ENCODE data around the gene PAX3.
A peak's percentile ranks its signal among the peaks of the same experiment; 100 is the strongest.

Gene PAX3

GRCh38 chr2:222298311-222299150, at the start of gene PAX3:
TSS of gene PAX3 (minus strand) at chr2:222298998. CDS start at chr2:222298615, 383 bp downstream.
- DNase-seq (ENCODE audit: low spot score), result no peak

GRCh38 chr2:222341331-222341730, 42.5 kb upstream of the PAX3 start:
- DNase-seq (ENCODE audit: low spot score), result peak; percentile 50

- no peak for DNase-seq (ENCODE audit: low spot score)
Measured at GRCh38 chr2:222338374-222338773, 39.6 kb upstream of the PAX3 start.

- no peak for DNase-seq (ENCODE audit: low spot score)
Measured at GRCh38 chr2:222336931-222337330, 38.1 kb upstream of the PAX3 start.

GRCh38 chr2:222336442-222336841, 37.6 kb upstream of the PAX3 start:
- no peak for DNase-seq (ENCODE audit: low spot score)

- DNase-seq (ENCODE audit: low spot score), result no peak
Measured at GRCh38 chr2:222334914-222335313, 36.1 kb upstream of the PAX3 start.

- DNase-seq (ENCODE audit: low spot score), result no peak
Measured at GRCh38 chr2:222333397-222333796, 34.6 kb upstream of the PAX3 start.

GRCh38 chr2:222332116-222332515, 33.3 kb upstream of the PAX3 start:
- DNase-seq (ENCODE audit: low spot score), result no peak

GRCh38 chr2:222330910-222331309, 32.1 kb upstream of the PAX3 start:
- DNase-seq (ENCODE audit: low spot score), result no peak

GRCh38 chr2:222322236-222322635, 23.4 kb upstream of the PAX3 start:
- DNase-seq (ENCODE audit: low spot score), result no peak

GRCh38 chr2:222320436-222321395, 21.9 kb upstream of the PAX3 start:
- DNase-seq (ENCODE audit: low spot score), result peak; percentile 41

GRCh38 chr2:222319586-222320435, 21.0 kb upstream of the PAX3 start:
- DNase-seq (ENCODE audit: low spot score), result peak; percentile 58

GRCh38 chr2:222318712-222319585, 20.2 kb upstream of the PAX3 start:
- DNase-seq (ENCODE audit: low spot score), result peak; percentile 68

- peak; percentile 86 for DNase-seq (ENCODE audit: low spot score)
Measured at GRCh38 chr2:222318026-222318711, 19.4 kb upstream of the PAX3 start.

- DNase-seq (ENCODE audit: low spot score), result no peak
Measured at GRCh38 chr2:222315443-222316121, 16.8 kb upstream of the PAX3 start.

GRCh38 chr2:222313816-222314215, 15.0 kb upstream of the PAX3 start:
- DNase-seq (ENCODE audit: low spot score), result no peak

- DNase-seq (ENCODE audit: low spot score), result no peak
Measured at GRCh38 chr2:222311978-222312738, 13.4 kb upstream of the PAX3 start.

- peak; percentile 28 for DNase-seq (ENCODE audit: low spot score)
Measured at GRCh38 chr2:222311319-222311977, 12.7 kb upstream of the PAX3 start.

Measured in kidney tubule cell (primary cell).